ENCODE data around the gene ACSL5.
"Not testable (repeated sequence)": the region's sequence is repeated elsewhere in the genome, so short reads cannot be mapped to it uniquely, and the experiment has no call there.

Gene ACSL5

DNA sequence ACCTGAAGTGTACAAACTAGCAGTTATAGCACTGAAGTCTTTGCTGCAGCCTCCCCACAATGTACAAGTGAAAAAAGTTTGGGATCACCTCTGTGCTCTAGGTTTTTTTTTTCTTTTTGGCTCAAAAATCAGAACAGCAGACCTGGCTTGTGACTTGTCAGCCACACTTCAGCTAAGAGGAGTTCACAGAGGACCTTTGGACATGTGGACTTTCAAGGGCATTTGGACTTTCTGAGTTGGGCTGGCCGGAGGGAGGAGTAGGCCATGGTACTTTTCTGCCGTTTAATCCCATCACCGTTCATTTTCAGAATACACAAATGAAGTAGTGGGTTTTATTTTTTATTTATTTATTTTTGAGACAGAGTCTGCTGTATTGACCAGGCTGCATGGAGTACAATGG, 21.9 kb upstream of the ACSL5 start:
- no peak for ATAC-seq

DNA sequence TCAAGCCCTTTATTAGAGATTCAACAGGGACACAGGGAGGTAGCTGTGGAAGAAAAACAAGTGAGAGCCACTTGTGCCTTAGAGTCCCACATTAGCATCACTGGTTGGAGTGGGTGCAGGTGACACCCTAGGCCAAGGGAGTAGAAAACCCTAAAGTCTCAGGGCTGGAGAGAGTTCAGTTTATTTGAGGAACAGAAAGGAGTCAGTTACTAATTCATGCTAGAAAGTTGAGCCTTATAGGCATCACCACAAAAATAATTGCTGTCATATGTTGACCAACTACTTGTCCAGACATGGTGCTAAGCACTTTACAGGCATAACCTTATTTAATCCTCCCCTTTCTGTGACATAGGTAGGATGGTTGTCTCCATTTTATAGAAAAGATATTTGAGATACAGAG, 20.9 kb upstream of the ACSL5 start:
- no peak for ATAC-seq

DNA sequence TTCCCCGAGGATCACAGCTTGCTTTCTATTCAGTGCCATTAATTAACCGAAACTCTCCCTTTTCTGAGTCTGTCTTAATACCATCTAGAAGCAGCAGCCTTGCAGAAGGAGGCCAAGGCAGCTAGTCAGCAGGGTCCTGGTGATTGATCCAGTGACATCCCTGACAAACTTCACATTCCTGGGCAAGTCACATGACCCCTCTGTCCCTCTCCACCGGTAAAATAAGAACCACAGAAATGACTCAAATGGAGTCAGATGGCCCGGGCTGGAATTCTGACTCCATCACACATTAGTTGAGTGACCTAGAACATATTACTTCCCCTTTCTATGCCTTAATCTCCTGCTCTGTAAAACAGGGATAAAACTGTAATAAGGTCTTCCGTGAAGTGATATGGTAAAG, 17.2 kb upstream of the ACSL5 start:
- ATAC-seq, result no peak

DNA sequence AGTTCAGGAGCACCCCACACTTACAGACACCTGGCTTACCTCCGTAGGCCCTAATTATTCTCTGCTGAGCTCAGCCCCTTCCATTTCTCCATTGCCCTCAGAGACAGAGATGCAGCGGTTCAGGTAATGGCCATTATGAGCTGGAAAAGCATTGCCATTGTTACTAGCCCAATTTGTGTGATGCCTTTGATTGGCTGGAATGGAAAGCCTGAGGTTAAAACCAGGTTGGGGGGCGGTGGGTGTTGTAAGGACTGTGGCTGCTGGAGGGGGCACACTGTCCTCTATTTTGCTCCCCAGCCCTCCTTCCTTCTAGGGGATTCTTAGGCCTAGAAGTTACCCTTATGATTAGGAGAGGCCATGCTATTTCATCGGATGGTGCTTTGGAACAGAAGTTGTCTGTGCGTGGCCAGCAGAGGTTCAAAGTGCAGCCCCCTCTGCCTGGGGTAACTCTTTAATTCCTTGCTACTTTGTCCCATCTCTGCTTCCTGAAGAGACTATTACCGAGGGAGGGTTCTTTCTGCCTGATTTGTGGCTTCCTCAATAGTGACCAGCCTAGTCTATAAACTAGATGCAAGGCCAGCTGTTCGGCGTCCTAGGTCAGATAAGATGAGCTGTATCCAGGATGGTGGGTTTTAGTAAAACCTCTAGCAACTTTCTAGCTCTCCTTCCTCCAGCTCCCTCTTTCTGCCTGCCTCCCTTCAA, 14.2 kb upstream of the ACSL5 start:
- ATAC-seq, result no peak

DNA sequence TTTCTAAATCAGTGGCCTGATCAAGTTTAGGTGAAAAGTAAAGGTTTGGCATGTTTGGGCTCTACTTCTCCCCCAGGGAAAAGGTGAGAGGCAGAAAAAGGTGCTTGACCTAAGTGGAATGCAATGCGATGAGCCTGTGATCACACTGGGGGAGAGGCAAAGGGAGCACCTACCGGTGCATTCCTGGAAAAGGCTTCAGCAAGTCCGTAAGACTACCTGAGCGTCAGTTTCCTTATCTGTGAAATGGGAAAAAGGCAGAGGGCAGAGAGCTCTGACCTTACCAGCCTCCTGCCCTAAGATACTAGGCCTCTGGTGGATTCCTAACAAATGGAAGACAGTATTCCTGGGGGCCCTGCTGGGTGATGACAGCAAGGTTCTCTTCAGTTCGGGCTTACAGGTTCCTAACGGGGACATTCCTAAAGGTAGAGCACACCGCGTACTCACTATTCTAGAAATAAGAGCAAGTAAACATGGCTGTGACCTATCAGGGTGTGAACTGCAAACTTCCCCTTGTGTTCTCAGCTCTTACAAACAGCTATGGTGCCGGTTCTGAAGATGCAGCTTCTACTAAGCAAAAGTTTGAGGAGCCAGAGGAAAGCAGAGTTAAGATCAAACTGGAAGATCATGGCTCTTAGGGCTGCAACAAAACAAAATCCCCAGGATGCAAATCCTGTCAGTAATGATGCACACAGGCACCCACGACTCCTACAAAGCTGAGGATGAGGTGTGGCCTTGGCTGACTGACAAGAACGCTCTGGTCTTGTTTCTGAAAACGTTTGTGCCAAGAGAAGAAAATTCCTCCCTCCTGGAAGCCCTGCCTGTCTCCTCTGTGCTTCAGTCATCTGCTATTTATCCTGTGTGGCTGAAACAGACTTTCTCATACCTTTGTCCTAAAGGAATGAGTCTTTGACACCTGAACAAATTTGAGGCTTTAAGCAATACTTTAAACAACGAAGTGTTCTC, 13.3 kb upstream of the ACSL5 start:
- ATAC-seq, result no peak

DNA sequence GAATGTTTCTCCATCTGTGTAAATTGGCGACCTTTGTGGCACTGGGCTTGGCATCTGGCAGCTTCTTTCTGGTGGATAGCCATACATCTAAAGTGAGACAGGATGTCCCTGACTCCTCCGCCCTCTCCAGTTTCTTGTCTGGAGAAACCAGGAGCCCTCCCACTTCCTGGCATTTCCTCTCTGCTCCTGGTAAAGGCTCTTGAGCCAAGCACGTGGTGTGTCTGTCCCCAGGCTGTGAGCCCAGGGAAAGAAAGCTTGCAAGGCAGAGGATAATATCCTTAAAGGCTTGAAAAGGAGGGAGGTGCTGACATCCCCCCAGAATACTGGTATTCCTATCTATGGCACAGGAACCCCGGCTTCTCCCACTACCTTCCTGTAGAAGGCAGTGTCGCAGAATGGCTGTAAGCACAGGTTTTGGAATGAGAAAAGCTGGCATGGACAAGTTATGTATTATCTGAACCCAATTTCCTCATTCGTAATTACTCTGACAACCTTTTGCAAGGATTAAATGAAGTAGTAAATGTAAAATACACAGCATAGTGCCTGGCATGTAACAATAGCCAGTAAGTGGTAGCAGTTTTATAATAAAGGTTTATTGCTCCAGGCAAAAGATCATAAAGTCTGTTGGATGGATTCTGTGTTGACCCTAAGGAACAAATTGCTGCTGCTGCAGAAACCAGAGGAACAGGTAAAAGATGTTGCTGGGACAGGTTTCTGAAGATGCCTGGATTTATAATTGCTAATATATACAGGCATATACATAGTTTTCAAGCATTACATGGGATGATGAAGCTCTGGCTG, 11.8 kb upstream of the ACSL5 start:
- no peak for ATAC-seq

DNA sequence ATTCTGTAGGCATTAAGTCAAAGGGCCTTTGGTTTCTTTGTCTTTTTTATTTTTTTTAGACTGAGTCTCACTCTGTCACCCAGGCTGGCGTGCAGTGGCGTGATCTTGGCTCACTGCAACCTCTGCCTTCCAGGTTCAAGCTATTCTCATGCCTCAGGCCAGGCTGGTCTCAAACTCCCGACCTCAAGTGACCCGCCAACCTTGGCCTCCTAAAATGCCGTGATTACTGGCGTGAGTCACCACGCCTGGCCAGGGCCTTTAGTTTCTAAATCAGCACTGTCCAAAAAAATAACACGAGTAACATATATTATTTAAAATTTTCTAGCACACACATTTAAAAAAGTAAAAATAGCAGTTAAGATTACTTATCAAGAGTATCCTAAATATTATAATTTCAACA, 11.1 kb upstream of the ACSL5 start:
- no peak for ATAC-seq

DNA sequence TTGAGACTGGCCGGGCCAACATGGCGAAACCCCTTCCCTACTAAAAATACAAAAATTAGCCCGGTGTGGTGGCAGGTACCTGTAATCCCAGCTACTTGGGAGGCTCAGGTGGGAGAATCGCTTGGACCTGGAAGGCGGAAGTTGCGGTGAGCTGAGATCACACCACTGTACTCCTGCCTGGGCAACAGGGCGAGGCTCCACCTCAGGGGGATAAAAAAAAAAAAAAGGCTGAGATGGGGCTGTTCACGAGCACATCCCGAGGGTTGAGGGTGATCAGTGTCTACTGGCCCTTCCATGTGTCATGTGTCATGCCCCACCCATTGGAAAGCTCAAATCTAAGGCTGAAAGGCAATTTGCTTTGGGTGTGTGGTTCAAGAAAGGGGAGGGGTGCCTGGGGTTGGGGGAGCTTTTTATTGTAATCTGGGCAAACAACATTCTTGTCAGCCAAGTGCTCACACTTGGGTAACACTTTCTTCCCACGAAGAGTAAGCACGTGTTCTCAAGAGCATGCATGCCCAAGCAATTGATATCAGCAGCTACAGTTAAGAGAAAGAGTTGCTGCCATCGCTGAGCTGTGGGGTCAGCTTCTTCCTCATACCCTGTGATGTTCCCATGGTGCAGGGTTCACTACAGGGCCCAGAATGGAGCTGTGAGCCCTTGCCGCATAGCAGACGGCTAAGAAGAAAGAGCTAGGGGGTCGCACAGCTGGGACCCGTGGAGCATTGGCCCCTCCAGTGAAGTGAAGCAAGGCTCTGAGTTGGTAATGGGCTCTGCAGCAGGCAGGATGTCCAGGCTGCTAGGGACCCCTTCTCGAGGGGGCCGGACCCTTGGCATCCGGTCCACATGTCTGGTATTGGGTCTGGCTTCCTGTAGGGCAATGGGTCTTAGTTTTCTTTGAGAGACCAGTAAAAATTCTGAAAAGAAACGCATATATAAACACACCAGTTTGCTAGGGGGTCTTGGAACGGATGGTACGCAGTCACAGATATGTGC, 9.9 kb upstream of the ACSL5 start:
- ATAC-seq, result no peak

DNA sequence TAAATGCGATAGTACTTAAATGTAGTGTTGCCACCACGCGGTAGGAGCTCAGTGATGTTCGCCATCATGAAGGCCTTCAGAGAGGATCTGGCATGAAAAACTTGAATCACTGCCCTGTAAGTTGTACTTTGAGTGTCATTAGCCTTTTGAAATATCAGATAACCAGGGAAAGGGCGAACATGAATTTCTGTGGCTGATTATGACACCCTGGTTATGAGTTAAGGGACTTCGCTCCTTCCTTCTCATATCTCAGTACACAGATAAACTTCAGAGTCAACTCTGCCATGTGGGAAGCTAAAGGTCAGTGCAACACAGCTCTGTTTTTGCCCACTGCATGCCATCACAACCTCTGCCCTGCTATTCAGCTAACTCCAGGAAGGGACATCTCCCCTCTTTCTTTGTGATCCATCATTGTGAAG, 8.9 kb upstream of the ACSL5 start:
- no peak for ATAC-seq

DNA sequence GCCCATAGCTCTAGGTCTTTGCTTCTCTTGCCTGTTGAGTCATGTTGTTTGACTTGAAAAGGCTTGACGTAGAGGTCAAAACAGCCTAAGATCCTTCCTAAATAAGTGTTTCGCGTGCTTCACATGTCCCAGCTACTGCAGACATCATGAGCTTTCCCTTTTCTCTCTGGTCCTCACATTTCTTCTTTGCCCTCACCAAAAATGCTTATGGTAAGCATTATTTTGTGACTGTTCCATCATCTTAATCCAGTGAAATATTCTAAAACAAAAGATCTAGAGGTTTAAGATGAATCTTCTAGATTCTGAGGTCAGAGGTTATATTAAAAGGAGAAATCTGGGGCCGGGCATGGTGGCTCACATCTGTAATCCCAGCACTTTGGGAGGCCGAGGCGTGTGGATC, 8.5 kb upstream of the ACSL5 start:
- ATAC-seq, result no peak

DNA sequence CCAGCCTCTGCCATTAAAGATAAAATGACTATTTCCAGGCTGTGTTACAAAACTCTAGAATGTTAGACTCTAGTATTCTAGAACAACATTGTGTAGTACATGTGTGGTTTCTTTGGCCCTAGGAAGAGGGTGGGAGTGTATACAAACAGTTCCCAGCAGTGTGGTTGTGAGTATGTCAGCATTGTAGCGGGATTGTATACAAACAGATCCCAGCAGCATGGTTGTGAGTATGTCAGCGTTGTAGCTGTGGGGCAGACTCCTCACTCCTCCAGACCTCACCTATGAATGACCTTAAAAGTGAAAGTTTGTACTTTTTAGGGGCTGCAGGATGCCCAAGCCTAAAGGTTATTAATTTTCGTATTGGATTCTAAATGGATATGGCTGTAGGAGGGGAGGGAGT, 6.9 kb upstream of the ACSL5 start:
- ATAC-seq, result no peak

DNA sequence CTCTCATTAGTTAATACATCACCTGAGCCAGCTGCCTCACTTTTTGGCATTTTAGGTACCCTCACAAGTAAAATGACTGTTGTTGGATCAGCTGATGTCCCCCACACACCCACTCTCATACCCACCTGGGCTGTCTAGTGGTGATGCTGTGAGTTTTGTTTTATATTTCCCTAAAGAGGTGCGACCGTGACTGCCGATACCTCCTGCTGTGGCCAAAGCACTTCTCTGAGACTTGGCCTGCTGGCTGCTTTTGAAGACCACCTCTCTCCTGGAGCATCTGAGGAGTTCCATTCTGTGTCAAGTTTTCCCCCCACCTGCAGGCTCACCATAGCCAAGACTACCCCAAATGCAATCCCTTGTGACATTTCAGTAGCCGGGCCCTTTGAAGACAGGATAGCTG, 6.4 kb upstream of the ACSL5 start:
- ATAC-seq, result no peak

DNA sequence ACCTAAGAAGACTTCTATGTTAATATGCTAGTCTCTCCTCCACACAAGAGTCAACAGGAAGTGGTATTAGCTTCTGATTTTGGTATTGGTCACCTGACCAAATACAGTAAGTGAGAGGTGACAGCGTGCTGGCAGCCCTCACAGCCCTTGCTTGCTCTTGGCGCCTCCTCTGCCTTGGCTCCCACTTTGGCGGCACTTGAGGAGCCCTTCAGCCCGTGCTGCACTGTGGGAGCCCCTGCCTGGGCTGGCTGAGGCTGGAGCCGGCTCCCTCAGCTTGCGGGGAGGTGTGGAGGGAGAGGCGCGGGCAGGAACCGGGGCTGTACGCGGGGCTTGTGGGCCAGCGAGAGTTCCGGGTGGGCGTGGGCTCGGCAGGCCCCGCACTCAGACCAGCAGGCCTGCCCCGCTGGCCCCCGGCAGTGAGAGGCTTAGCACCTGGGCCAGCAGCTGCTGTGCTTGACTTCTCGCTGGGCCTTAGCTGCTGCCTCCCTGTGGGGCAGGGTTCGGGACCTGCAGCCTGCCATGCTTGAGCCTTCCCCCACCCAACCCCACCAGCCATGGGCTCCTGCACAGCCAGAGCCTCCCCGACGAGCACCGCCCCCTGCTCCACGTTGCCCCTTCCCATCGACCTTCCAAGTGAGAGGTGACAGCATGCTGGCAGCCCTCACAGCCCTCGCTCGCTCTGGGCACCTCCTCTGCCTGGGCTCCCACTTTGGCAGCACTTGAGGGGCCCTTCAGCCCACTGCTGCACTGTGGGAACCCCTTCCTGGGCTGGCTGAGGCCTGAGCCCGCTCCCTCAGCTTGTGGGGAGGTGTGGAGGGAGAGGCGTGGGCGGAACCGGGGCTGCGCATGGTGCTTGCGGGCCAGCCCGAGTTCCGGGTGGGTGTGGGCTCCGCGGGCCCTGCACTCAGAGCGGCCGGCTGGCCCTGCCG, 4.2 kb upstream of the ACSL5 start:
- ATAC-seq, result peak; percentile 88 to 94

DNA sequence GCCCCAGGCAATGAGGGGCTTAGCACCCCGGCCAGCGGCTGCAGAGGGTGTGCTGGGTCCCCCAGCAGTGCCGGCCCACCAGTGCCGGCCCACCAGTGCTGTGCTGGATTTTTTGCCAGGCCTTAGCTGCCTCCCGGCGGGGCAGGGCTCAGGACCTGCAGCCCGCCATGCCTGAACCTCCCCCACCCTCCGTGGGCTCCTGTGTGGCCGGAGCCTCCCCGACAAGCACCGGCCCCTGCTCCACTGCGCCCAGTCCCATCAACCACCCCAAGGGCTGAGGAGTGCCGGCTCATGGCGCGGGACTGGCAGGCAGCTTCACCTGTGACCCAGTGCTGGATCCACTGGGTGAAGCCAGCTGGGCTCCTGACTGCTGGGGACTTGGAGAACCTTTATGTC, 3.5 kb upstream of the ACSL5 start:
- ATAC-seq, result no peak

DNA sequence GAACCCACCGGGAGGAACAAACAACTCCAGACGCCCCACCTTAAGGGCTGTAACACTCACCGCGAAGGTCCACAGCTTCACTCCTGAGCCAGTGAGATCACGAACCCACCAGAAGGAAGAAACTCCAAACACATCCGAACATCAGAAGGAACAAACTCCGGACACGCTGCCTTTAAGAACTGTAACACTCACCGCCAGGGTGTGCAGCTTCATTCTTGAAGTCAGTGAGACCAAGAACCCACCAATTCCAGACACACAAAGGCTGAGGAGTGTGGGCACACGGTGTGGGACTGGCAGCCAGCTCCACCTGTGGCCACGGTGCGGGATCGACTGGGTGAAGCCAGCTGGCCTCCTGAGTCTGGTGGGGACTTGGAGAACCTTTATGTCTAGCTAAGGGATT, 2.6 kb upstream of the ACSL5 start:
- ATAC-seq, result not testable (repeated sequence)

DNA sequence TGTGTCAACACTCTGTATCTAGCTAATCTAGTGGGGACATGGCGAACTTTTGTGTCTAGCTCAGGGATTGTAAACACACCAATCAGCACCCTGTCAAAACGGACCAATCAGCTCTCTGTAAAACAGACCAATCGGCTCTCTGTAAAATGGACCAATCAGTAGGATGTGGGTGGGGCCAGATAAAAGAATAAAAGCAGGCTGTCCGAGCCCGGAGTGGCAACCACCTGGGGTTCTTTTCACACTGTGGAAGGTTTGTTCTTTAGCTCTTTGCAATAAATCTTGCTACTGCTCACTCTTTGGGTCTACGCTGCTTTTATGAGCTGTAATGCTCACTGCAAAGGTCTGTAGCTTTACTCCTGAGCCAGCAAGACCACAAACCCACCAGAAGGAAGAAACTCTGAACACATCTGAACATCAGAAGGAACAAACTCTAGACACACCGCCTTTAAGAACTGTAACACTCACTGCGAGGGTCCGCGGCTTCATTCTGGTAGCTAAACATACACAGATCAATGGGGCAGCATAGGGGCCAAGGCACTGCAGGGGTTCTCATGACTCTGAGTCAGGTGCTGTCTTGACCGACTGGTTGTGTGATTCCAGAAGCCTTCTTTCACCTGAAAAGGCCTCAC, 1.6 kb upstream of the ACSL5 start:
- not testable (repeated sequence) for ATAC-seq

DNA sequence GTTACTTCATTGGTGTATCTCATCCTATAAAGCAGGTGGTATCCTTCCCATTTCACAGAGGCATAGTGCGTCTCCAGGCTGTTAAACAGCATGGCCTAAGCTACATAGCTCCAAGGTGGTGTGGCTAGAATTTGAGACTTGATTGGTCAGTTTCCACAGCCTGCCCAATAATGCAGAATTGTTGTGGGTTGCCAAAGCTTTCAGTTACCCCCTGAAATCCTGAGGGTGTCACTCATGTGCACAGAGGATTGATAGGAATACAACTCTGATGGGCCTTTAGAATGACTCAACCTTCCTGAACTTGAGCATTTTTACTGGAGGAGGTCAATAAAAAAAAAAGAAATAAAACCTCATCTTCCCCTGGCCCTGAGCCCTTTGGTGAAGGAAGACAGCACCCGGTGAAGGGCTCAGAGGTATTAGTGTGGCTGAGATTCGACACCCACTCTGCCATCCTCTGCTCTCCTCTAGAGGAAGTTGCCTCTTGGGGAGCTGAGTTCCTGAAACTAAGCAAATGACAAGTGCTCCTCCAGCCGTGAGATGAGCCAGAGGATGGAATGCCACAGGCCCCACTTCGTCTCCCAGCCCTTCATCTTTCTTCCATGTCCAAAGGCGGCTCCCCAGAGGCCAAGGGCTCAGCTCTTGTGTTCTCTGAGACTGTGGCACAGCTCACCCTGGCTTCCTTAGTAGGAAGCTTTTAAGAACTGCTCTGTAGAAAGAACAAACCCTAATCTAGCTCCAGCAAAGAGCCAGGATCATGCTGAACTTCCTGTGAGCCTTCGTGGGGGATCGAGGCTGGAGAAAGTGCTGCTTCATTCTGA, 1.0 kb downstream of the ACSL5 start:
- ATAC-seq, result peak; percentile 25 to 28

DNA sequence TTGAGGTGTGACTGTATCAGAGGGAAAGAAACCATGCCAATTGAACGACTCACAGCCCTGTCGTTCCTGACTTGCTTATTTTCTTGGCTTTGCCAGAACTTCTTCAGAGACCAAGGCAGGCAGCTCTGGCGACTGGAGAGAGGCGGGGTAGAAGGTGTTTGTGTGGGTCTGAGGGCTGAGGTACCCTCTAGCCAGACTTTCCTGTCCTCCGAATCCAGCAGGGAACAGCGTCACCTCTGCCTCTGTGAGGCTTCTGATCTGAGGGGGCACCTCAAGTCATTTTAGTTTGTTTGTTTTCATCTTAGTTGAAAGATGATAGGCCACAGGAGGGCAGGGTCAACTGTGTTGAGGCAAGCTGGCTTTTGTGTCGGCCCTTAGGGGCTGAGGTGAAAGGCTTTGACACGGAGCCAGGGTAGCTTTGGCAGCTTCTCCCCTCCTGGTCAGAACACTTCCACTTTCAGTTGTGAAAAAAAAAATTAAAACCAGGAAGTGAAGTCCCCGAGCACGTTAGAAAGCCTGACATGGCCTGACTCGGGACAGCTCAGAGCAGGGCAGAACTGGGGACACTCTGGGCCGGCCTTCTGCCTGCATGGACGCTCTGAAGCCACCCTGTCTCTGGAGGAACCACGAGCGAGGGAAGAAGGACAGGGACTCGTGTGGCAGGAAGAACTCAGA, 1.9 kb downstream of the ACSL5 start:
- ATAC-seq, result peak; percentile 78 to 81

DNA sequence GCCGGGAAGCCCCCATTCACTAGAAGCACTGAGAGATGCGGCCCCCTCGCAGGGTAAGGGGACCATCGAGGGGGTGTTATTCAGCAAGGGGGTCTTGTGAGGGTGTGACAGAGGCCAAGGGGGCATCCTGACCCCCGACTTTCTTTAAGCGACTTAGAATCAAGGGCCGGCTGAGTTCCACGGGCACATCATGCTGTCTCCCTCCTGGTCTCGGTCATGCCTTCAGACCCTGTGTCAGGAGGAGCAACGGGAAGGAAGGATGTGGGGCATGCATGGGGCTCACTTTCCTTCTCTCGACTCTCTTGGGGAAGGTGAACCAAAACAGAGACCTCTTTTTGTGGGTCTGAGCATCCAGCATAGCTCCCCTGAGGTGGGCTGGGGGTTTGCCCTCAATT, 2.5 kb downstream of the ACSL5 start:
- ATAC-seq, result peak; percentile 12 to 21
